K562 (cell line): ENCODE results near the gene ZNF326. TPM values are rescaled to one million over a fixed set of nuclear protein-coding genes. Genes with fewer than 3 reads are reported as not detected.

Experiments used
- ATAC-seq: fragments of 200-7000 bp; cut with Tn5 transposase; 3 replicates; pipeline ENCODE4 v1.9.1; 2020; ENCODE audit warnings: moderate library complexity
- BruUV-seq: library from RNA; stranded (reverse); fragments of 400-500 nt; replicated peaks from 2 replicates; lab custom pipeline; 2021; lab: Mats Ljungman, UMichigan
- CTCF ChIA-PET: fragments of 300-600 bp; formaldehyde crosslinking; extraction: SDS; loops from one replicate; lab custom pipeline; 2021; ENCODE audit warnings: low intra/inter-chr PET ratio; lab: Yijun Ruan, JAX
- POLR2A ChIA-PET: fragments of 300-600, 350-650 bp; sonication (Branson Sonifier 250); formaldehyde crosslinking; extraction: SDS; loops from one replicate; lab custom pipeline; 2021; ENCODE audit warnings: antibody characterized with exemption, inconsistent platforms; lab: Yijun Ruan, JAX
- DNase-seq, 4 experiments: peaks; one replicate each; pipeline versions ENCODE4 v3.0.0 to v3.0.0-alpha.2; 2011 to 2018; ENCODE audit warnings: low spot score in 3 of 4, mixed read lengths in 3 of 4; ENCODE audit errors: extremely low read depth in 1 of 4
- FAIRE-seq: peaks from 2 replicates; lab custom pipeline; 2011; peaks lifted over from hg19 to GRCh38; lab: Jason Lieb, UNC
- H2AFZ ChIP-seq: 2 replicates; pipeline ENCODE4 v1.6.0; 2011; ENCODE audit warnings: low read depth, low read length, control low read depth, inconsistent platforms
- H3K27ac ChIP-seq: fragments of 200-600 bp; 3 replicates; pipeline ENCODE4 v1.8.0; 2011; ENCODE audit warnings: low read depth, mild to moderate bottlenecking, control low read depth, inconsistent platforms, low read length, moderate library complexity, mixed read lengths; ENCODE audit errors: extremely low read depth
- H3K27me3 ChIP-seq, 2 experiments: fragments of 300-600 bp in 1 of 2; 2 replicates in 1 of 2; 3 replicates in 1 of 2; pipeline versions ENCODE4 v1.6.0 to v1.8.0; 2011; ENCODE audit warnings: inconsistent platforms in 2 of 2, low read length in 2 of 2, mild to moderate bottlenecking in 1 of 2, mixed read lengths in 1 of 2, moderate library complexity in 1 of 2; ENCODE audit not compliant: control insufficient read depth in 2 of 2, insufficient read depth in 2 of 2
- H3K36me3 ChIP-seq: fragments of 300-600 bp; 3 replicates; pipeline ENCODE4 v1.8.0; 2011; ENCODE audit warnings: mild to moderate bottlenecking, low read length, inconsistent platforms; ENCODE audit not compliant: control insufficient read depth, insufficient read depth
- H3K4me1 ChIP-seq, 2 experiments: fragments of 200-600 bp in 1 of 2; replicated peaks in 1 of 2; 2 replicates in 1 of 2; 3 replicates in 1 of 2; pipeline versions ENCODE4 v1.5.1 to v1.8.0; 2011; ENCODE audit warnings: inconsistent platforms in 2 of 2, low read length in 2 of 2, mild to moderate bottlenecking in 1 of 2, mixed read lengths in 1 of 2, moderate library complexity in 1 of 2; ENCODE audit not compliant: control insufficient read depth in 2 of 2, insufficient read depth in 2 of 2
- H3K4me2 ChIP-seq: 2 replicates; pipeline ENCODE4 v1.6.1; 2011; ENCODE audit warnings: low read length, control low read depth, inconsistent platforms, mixed read lengths; ENCODE audit not compliant: insufficient read depth
- H3K4me3 ChIP-seq: fragments of 200-600 bp; sonication (generic), shearing (Covaris generic); 2 replicates; pipeline ENCODE4 v1.5.1; 2016; ENCODE audit warnings: control low read depth, inconsistent platforms
- H3K79me2 ChIP-seq: fragments of 200-600 bp; 3 replicates; pipeline ENCODE4 v1.8.0; 2011; ENCODE audit warnings: low read length, inconsistent platforms; ENCODE audit not compliant: control insufficient read depth, insufficient read depth
- H3K9ac ChIP-seq, 2 experiments: 2 replicates each; pipeline versions ENCODE4 v1.6.0 to v1.6.1; 2011; ENCODE audit warnings: low read depth in 2 of 2, low read length in 2 of 2, control low read depth in 1 of 2, inconsistent platforms in 1 of 2, mild to moderate bottlenecking in 1 of 2, mixed read lengths in 1 of 2; ENCODE audit not compliant: insufficient read depth in 1 of 2
- H3K9me1 ChIP-seq: one replicate; pipeline ENCODE4 v1.6.0; 2011; ENCODE audit warnings: inconsistent platforms, mild to moderate bottlenecking, low read length, moderate library complexity; ENCODE audit not compliant: control insufficient read depth, insufficient read depth
- H3K9me3 ChIP-seq: replicated peaks from 2 replicates; pipeline ENCODE4 v1.5.1; 2011; ENCODE audit warnings: low read depth, low read length, inconsistent platforms; ENCODE audit not compliant: control insufficient read depth, insufficient read depth
- H4K20me1 ChIP-seq: replicated peaks from 2 replicates; pipeline ENCODE4 v1.6.1; 2011; ENCODE audit warnings: low read length, inconsistent platforms, mixed read lengths; ENCODE audit not compliant: control insufficient read depth, insufficient read depth
- BACH1 ChIP-seq: fragments of 200-800 bp; sonication (Bioruptor generic); IDR thresholded peaks from 2 replicates; pipeline ENCODE4 v1.6.1; 2016; ENCODE audit warnings: missing genetic modification characterization, missing compliant biosample characterization
- CBX5 ChIP-seq: IDR thresholded peaks from 2 replicates; pipeline ENCODE4 v1.6.1; 2014; ENCODE audit warnings: low read depth, borderline replicate concordance
- CC2D1A ChIP-seq: fragments of 450-650 bp; IDR thresholded peaks from 2 replicates; pipeline ENCODE4 v1.6.1; 2017; ENCODE audit warnings: mild to moderate bottlenecking
- CREB3 ChIP-seq: fragments of 450-650 bp; conservative IDR thresholded peaks from 2 replicates; pipeline ENCODE4 v1.6.1; 2016; ENCODE audit warnings: missing genetic modification characterization, low read depth, mild to moderate bottlenecking, missing compliant biosample characterization, moderate library complexity
- CREM ChIP-seq: IDR thresholded peaks from 2 replicates; pipeline ENCODE4 v1.6.1; 2014; ENCODE audit warnings: antibody characterized with exemption, low read depth
- ELK3 ChIP-seq: fragments of 450-650 bp; formaldehyde crosslinking; IDR thresholded peaks from 2 replicates; pipeline ENCODE4 v1.4.0; 2020; ENCODE audit warnings: mild to moderate bottlenecking
- EP300 ChIP-seq: IDR thresholded peaks from 2 replicates; pipeline ENCODE4 v1.6.1; 2012; ENCODE audit warnings: low read length, improper control_type of control experiment
- FOXP1 ChIP-seq: sonication (generic); formaldehyde crosslinking; IDR thresholded peaks from 2 replicates; pipeline ENCODE4 v1.8.0; 2022; ENCODE audit warnings: mild to moderate bottlenecking, missing genetic modification reagents
- FUS ChIP-seq: fragments of 200-400 bp; formaldehyde crosslinking; optimal IDR thresholded peaks from 2 replicates; pipeline ENCODE3; 2017; ENCODE audit warnings: low read depth, low read length
- GABPB2 ChIP-seq: fragments of 250-450 bp; sonication (Bioruptor Pico); conservative IDR thresholded peaks from 2 replicates; pipeline ENCODE4 v1.5.1; 2021; ENCODE audit warnings: mild to moderate bottlenecking
- MCM2 ChIP-seq: fragments of 450-650 bp; IDR thresholded peaks from 2 replicates; pipeline ENCODE4 v1.6.1; 2017; ENCODE audit warnings: low read depth, mild to moderate bottlenecking
- MYNN ChIP-seq, 2 experiments: sonication (generic); formaldehyde crosslinking in 1 of 2; IDR thresholded peaks; 2 replicates each; pipeline versions ENCODE4 v1.5.0 to v1.6.1; 2016 to 2020; ENCODE audit warnings: antibody characterized with exemption in 1 of 2, missing genetic modification reagents in 1 of 2
- RREB1 ChIP-seq: fragments of 250-450 bp; sonication (Bioruptor Pico); IDR thresholded peaks from 2 replicates; pipeline ENCODE4 v1.4.0; 2020
- SAFB2 ChIP-seq: fragments of 200-400 bp; formaldehyde crosslinking; IDR thresholded peaks from 2 replicates; pipeline ENCODE4 v1.6.1; 2018; ENCODE audit warnings: borderline replicate concordance, low read length, low read depth, moderate library complexity; ENCODE audit not compliant: severe bottlenecking
- ZNF551 ChIP-seq: fragments of 250-450 bp; sonication (Bioruptor Pico); IDR thresholded peaks from 2 replicates; pipeline ENCODE4 v1.5.0; 2021; ENCODE audit warnings: mild to moderate bottlenecking, moderate library complexity
- WGBS: fragments of 100-300 bp; shearing (Covaris generic); methylation state at CpG from one replicate; pipeline ENCODE4 v1.1.6; 2016; ENCODE audit warnings: low coverage, mixed read lengths; ENCODE audit not compliant: insufficient coverage; ENCODE audit errors: missing lambda C conversion rate; 5-methylcytosine and 5-hydroxymethylcytosine counted together
- in situ Hi-C: fragments of 300-500 bp; cut with MboI; formaldehyde crosslinking; loops from 4 replicates; pipeline ENCODE4 v1.15.0; 2018; ENCODE audit warnings: inconsistent platforms, mixed read lengths
- intact Hi-C: fragments of 100-400 bp; cut with micrococcal nuclease; formaldehyde crosslinking; loops from 2 replicates; pipeline ENCODE4 v1.14.2; 2022
- polyA plus RNA-seq, 8 experiments: library from polyadenylated mRNA; depleted of rRNA in 4 of 8; stranded (reverse) in 5 of 8; unstranded in 3 of 8; fragments of >200 nt; fragmentation: Nextera tagmentation in 2 of 8; fragmentation: Illumina TruSeq in 1 of 8; extraction: Ambion mirVana in 2 of 8; extraction: Trizol in 1 of 8; gene quantifications; 2 replicates each; pipeline versions ENCODE4 v1.2.1 to v1.2.3, GENCODE V29; 2011 to 2014; ENCODE audit warnings: inconsistent platforms in 1 of 8, missing spikeins in 1 of 8
- total RNA-seq, 7 experiments: library from RNA; depleted of rRNA in 6 of 7; stranded (reverse); fragments of >200 nt in 6 of 7; fragmentation: Illumina TruSeq in 2 of 7; extraction: Trizol in 2 of 7; gene quantifications; 2 replicates each; pipeline versions ENCODE4 v1.2.1 to v1.2.3, GENCODE V29; 2011 to 2021; ENCODE audit warnings: low replicate concordance in 1 of 7

Gene ZNF326
- total and polyA plus RNA-seq, 9 of the 15 experiments (the other 6 are each of a cell fraction or from before 2014, with no cell fraction given) = 7.2 to 33.2 (median 20.1) TPM

GRCh38 chr1:89954401-89954800 is 40.5 kb upstream of the ZNF326 start:
- BruUV-seq = no TSS peak
- Histone ChIP-seq H3K36me3 (no peaks in the 10 kb centered on the region), H3K9me3 (no peaks in the 10 kb centered on the region), H2AFZ (peak overlapping the region; percentile 57), H3K9me1 (no peaks in the 10 kb centered on the region), H3K27me3 (no peaks in the 10 kb centered on the region), H3K4me3 (no peak overlapping the region), H3K4me1 (peaks cover 8 to 56% of the 10 kb centered on the region in 2 experiments; a peak in 4 of 5 replicates), H3K79me2 (no peaks in the 10 kb centered on the region), H3K9ac (no peak overlapping the region), H3K4me2 (no peak overlapping the region), H4K20me1 (no peaks in the 10 kb centered on the region), H3K27ac (no peak overlapping the region)
- CTCF ChIA-PET = interaction anchor here (0.6 kb wide), 1 partner anchor 1167 kb away, joined by 3 read pairs; no protein-coding TSS in a partner anchor
- POLR2A ChIA-PET = interaction anchor here (0.7 to 1.0 kb wide), 2 partner anchors 18 to 29 kb away, joined by 3 read pairs; no protein-coding TSS in a partner anchor
- DNase-seq (no peak), FAIRE-seq (no peak), ATAC-seq (no peak)
- in situ Hi-C loops (loop anchor here (5.0 kb wide), 1 partner anchor 147 kb away; no protein-coding TSS in a partner anchor), intact Hi-C loops (loop anchor here (5.0 kb wide), 2 partner anchors 82 to 472 kb away; no protein-coding TSS in a partner anchor)
- WGBS = 71% methylated on average over 1 of the region's 1 CpG
- TF ChIP-seq SAFB2 (no peak), CREB3 (tag) (no peak), FOXP1 (no peak), CBX5 (no peak), MYNN (IDR thresholded peaks at IDR 0.05) (no peak), MYNN (CRISPR knock-in tag; IDR thresholded peaks at IDR 0.05) (no peak), CC2D1A (no peak), FUS (no peak), ZNF551 (CRISPR knock-in tag) (no peak), EP300 (no peak), MCM2 (no peak), BACH1 (no peak), ELK3 (CRISPR knock-in tag) (no peak), CREM (no peak), RREB1 (no peak), GABPB2 (CRISPR knock-in tag) (no peak)
